ENCODE results near the gene ANKDD1B. TPM values are rescaled to one million over a fixed set of nuclear protein-coding genes. Genes with fewer than 3 reads are reported as not detected.
A peak's percentile ranks its signal among the peaks of the same experiment; 100 is the strongest.
"Not testable (repeated sequence)": the region's sequence is repeated elsewhere in the genome, so short reads cannot be mapped to it uniquely, and the experiment has no call there.

The ANKDD1B gene
- total and polyA plus RNA-seq, 2 donors: 0.33 to 1.6 TPM

DNA sequence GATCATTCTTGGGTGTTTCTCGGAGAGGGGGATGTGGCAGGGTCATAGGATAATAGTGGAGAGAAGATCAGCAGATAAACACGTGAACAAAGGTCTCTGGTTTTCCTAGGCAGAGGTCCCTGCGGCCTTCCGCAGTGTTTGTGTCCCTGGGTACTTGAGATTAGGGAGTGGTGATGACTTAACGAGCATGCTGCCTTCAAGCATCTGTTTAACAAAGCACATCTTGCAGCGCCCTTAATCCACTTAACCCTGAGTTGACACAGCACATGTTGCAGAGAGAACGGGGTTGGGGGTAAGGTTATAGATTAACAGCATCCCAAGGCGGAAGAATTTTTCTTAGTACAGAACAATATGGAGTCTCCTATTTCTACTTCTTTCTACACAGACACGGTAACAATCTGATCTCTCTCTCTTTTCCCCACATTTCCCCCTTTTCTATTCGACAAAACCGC is 368 bp upstream of the ANKDD1B start:
- WGBS: 54% methylated on average over 11 of the region's 11 CpGs
- DNase-seq (ENCODE audit: low read depth in 6 of 9, low spot score in 9 of 9): not testable (repeated sequence)
- H3K27me3 ChIP-seq (ENCODE audit: control insufficient read depth in 2 of 2, insufficient read depth in 1 of 2, low read length in 1 of 2): peaks cover 0 to 13% of the 10 kb centered on the region in 2 donors

DNA sequence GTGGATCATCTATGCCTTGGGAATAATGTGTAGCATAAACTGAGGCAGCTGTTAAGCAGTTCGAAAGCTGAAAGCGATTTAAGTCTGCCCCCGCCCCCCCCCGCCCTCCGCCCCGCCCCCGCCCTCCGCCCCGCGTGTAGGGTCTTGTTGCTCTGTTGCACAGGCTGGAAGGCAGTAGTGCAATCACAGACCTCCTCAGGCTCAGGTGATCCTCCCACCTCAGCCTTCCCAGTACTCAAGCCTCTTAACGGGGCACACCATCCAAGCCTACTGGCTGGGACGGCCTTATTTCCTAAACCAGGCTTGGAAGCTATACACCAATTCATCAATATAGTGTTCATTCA is 945 bp downstream of the ANKDD1B start:
- no peak for DNase-seq (ENCODE audit: low read depth in 6 of 9, low spot score in 9 of 9)
- peaks cover 5 to 8% of the 10 kb centered on the region in 2 donors for H3K4me1 ChIP-seq (ENCODE audit: control insufficient read depth in 2 of 2, insufficient read depth in 2 of 2, low read length in 2 of 2)
- peaks cover 0 to 13% of the 10 kb centered on the region in 2 donors for H3K27me3 ChIP-seq (ENCODE audit: control insufficient read depth in 2 of 2, insufficient read depth in 1 of 2, low read length in 1 of 2)
- no peaks in the 10 kb centered on the region for H3K36me3 ChIP-seq (ENCODE audit: control insufficient read depth in 2 of 2, insufficient read depth in 2 of 2, low read length in 1 of 2)
- H3K9me3 ChIP-seq (ENCODE audit: control insufficient read depth in 2 of 2, insufficient read depth in 1 of 2, low read length in 1 of 2): no peaks in the 10 kb centered on the region
- H3K27ac ChIP-seq (ENCODE audit: low read depth in 1 of 2, low read length in 1 of 2): no peak overlapping the region
- WGBS: 65% methylated on average over 12 of the region's 12 CpGs
- peak overlapping the region in 1 of 2 donors; percentile 39 for H3K4me3 ChIP-seq (ENCODE audit: low read length in 2 of 2)

More for the DNA sequence above, 368 bp upstream of the ANKDD1B start:
- not testable (repeated sequence) for H3K4me1 ChIP-seq (ENCODE audit: control insufficient read depth in 2 of 2, insufficient read depth in 2 of 2, low read length in 2 of 2); H3K36me3 ChIP-seq (ENCODE audit: control insufficient read depth in 2 of 2, insufficient read depth in 2 of 2, low read length in 1 of 2); H3K27ac ChIP-seq (ENCODE audit: low read depth in 1 of 2, low read length in 1 of 2); H3K9me3 ChIP-seq (ENCODE audit: control insufficient read depth in 2 of 2, insufficient read depth in 1 of 2, low read length in 1 of 2)
- H3K4me3 ChIP-seq (ENCODE audit: low read length in 2 of 2): peak overlapping the region in 1 of 2 donors; percentile 39

DNA sequence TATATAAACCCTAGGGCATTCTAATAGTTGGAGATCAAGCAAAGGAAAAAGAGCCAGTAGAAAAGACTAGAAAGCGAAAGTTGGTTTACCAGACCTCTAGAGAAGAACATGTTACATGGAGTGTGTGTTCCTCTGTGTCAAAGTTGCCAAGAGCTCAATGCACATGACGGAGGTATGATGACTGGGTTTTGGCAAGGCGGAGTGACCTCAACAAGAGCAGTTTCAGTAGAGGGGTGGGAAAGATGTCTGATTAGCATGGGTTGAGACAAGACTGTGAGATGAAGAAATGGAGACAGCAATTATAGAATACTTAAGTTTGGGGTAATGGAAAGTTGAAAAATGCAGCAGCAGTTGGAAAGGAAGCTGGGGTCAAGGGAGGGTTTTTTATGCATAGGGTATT is 1.6 kb downstream of the ANKDD1B start:
- no peak for DNase-seq (ENCODE audit: low read depth in 6 of 9, low spot score in 9 of 9)
- peaks cover 5 to 8% of the 10 kb centered on the region in 2 donors for H3K4me1 ChIP-seq (ENCODE audit: control insufficient read depth in 2 of 2, insufficient read depth in 2 of 2, low read length in 2 of 2)
- 98% methylated on average over 3 of the region's 3 CpGs for WGBS

DNA sequence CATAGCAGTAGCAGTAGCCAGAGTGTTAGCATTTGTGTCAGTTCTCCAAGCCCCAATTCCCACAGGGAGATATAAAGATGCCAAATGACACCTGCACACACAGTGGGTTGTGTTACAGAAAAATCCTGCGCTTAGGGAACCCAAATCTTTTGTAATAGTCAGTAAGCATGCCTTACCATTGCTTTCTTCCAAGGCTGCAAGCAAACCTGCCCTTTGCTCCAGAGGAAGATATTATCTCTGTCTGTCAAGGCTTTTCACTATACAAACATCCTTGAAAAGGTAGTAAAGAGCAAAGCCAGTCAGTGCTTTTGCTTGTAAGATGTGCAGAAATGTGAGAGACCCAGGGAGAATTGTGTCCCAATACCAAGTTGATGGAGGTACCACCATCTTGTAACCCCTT is 2.9 kb downstream of the ANKDD1B start:
- no peak overlapping the region for H3K4me3 ChIP-seq (ENCODE audit: low read length in 2 of 2)

More for the DNA sequence above, 1.6 kb downstream of the ANKDD1B start:
- H3K27me3 ChIP-seq (ENCODE audit: control insufficient read depth in 2 of 2, insufficient read depth in 1 of 2, low read length in 1 of 2): peaks cover 0 to 13% of the 10 kb centered on the region in 2 donors
- no peaks in the 10 kb centered on the region for H3K9me3 ChIP-seq (ENCODE audit: control insufficient read depth in 2 of 2, insufficient read depth in 1 of 2, low read length in 1 of 2)
- H3K27ac ChIP-seq (ENCODE audit: low read depth in 1 of 2, low read length in 1 of 2): no peak overlapping the region
- H3K36me3 ChIP-seq (ENCODE audit: control insufficient read depth in 2 of 2, insufficient read depth in 2 of 2, low read length in 1 of 2): no peaks in the 10 kb centered on the region
- H3K4me3 ChIP-seq (ENCODE audit: low read length in 2 of 2): no peak overlapping the region

DNA sequence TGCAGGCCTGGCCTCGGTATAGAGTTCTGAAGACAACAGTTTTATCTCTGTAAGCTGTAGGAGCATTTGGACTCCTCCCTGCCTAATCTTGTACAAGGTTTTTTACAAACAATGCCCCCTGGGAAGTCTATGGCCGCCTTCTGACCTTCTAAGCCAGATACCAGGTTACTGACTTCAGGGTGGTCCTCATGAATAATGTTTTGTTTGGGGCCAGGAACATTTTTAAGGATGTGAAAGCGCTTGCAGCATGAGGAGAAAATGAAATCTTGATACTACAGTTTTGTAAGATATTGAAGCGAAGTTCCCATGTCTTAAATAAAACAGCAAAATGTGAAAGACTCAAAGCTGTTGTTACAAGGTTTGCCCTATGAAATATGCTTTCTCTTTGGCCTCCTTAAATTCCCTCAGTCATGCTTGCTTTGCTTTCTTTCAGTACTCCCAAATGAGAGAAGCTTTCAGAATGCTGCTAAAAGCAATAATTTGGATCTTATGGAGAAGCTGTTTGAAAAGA is 5.2 kb downstream of the ANKDD1B start:
- no peaks in the 10 kb centered on the region for H3K9me3 ChIP-seq (ENCODE audit: control insufficient read depth in 2 of 2, insufficient read depth in 1 of 2, low read length in 1 of 2)
- no peak for DNase-seq (ENCODE audit: low read depth in 6 of 9, low spot score in 9 of 9)
- no peaks in the 10 kb centered on the region for H3K36me3 ChIP-seq (ENCODE audit: control insufficient read depth in 2 of 2, insufficient read depth in 2 of 2, low read length in 1 of 2)
- H3K27ac ChIP-seq (ENCODE audit: low read depth in 1 of 2, low read length in 1 of 2): peak overlapping the region; percentile 2 to 61
- H3K27me3 ChIP-seq (ENCODE audit: control insufficient read depth in 2 of 2, insufficient read depth in 1 of 2, low read length in 1 of 2): peaks cover 0 to 9% of the 10 kb centered on the region in 2 donors
- WGBS: 91% methylated on average over 4 of the region's 4 CpGs
- peaks cover 4 to 5% of the 10 kb centered on the region in 2 donors for H3K4me1 ChIP-seq (ENCODE audit: control insufficient read depth in 2 of 2, insufficient read depth in 2 of 2, low read length in 2 of 2)
- no peak overlapping the region for H3K4me3 ChIP-seq (ENCODE audit: low read length in 2 of 2)

More for the DNA sequence above, 2.9 kb downstream of the ANKDD1B start:
- H3K9me3 ChIP-seq (ENCODE audit: control insufficient read depth in 2 of 2, insufficient read depth in 1 of 2, low read length in 1 of 2): no peaks in the 10 kb centered on the region
- no peak for DNase-seq (ENCODE audit: low read depth in 6 of 9, low spot score in 9 of 9)
- H3K4me1 ChIP-seq (ENCODE audit: control insufficient read depth in 2 of 2, insufficient read depth in 2 of 2, low read length in 2 of 2): peaks cover 5 to 8% of the 10 kb centered on the region in 2 donors
- peaks cover 0 to 13% of the 10 kb centered on the region in 2 donors for H3K27me3 ChIP-seq (ENCODE audit: control insufficient read depth in 2 of 2, insufficient read depth in 1 of 2, low read length in 1 of 2)
- 97% methylated on average over 1 of the region's 1 CpG for WGBS
- H3K27ac ChIP-seq (ENCODE audit: low read depth in 1 of 2, low read length in 1 of 2): no peak overlapping the region
- no peaks in the 10 kb centered on the region for H3K36me3 ChIP-seq (ENCODE audit: control insufficient read depth in 2 of 2, insufficient read depth in 2 of 2, low read length in 1 of 2)

DNA sequence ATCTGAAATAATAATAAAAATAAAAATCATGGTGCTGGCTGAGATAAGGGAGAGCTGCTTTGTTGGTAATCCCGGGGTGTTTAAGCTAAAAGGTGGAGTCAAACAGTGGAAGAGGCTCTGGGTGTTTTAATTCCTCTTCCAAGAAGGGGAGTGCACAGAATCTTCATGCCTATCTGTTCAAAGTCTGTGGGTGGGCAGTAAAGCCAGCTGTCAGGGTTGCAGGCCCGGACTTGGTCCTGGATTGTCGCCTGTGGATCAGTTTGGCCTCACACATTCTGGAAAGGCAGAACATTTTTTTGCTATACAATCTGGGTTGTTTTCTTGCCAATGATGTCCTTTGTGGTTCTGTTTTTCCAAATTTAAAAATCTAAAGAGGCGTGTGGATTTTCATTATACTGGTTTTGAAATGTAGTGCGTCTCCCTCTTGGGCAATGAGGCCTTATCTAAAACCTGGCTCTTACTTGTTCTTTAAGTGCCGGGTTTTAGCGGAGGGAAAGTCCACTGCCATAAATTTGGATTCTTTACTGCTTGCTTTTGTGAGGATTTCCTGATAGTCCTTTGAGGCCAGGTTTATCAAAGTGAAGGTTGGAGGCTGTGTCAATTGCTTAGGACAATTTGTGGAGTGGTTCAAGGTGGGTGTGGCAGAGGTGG is 5.8 kb downstream of the ANKDD1B start:
- peak in 1 of 9 donors; percentile 12 for DNase-seq (ENCODE audit: low read depth in 6 of 9, low spot score in 9 of 9)
- peak overlapping the region in 1 of 2 donors; percentile 32 for H3K27ac ChIP-seq (ENCODE audit: low read depth in 1 of 2, low read length in 1 of 2)

DNA sequence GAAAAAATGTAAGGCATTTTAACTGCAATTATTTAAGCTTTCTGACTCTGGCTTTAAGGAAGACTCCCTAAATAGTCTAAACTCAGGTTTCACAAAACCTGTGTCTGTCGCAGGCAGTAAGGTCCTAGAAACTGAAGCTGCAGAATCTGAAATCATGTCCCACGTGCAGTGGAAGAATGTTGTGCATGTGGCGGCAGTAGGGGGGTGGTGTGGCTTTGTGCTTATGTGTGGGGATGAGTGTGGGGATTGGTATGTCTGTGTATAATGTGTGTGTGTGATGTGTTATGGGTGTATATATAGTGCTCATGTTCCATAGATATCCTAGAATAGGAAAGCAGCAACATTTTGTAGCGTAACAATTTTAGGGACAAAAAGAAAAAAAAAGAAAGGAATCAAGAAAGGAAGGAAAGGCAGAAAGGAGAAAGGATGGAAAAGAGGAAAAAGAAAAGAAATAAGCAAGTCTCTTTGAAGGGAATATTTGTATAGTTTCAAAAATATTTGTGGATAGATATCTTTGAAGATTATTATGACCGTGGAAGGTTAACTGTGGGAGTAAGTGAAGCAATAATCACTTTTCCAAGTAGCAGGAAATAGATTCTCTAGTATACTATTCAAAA is 6.6 kb downstream of the ANKDD1B start:
- H3K9me3 ChIP-seq (ENCODE audit: control insufficient read depth in 2 of 2, insufficient read depth in 1 of 2, low read length in 1 of 2): no peaks in the 10 kb centered on the region
- 97% methylated on average over 5 of the region's 5 CpGs for WGBS
- no peaks in the 10 kb centered on the region for H3K27me3 ChIP-seq (ENCODE audit: control insufficient read depth in 2 of 2, insufficient read depth in 1 of 2, low read length in 1 of 2)
- no peaks in the 10 kb centered on the region for H3K4me1 ChIP-seq (ENCODE audit: control insufficient read depth in 2 of 2, insufficient read depth in 2 of 2, low read length in 2 of 2)
- H3K27ac ChIP-seq (ENCODE audit: low read depth in 1 of 2, low read length in 1 of 2): peak overlapping the region in 1 of 2 donors; percentile 32
- no peaks in the 10 kb centered on the region for H3K36me3 ChIP-seq (ENCODE audit: control insufficient read depth in 2 of 2, insufficient read depth in 2 of 2, low read length in 1 of 2)
- no peak overlapping the region for H3K4me3 ChIP-seq (ENCODE audit: low read length in 2 of 2)
- DNase-seq (ENCODE audit: low read depth in 6 of 9, low spot score in 9 of 9): no peak

More for the DNA sequence above, 5.8 kb downstream of the ANKDD1B start:
- H3K36me3 ChIP-seq (ENCODE audit: control insufficient read depth in 2 of 2, insufficient read depth in 2 of 2, low read length in 1 of 2): no peaks in the 10 kb centered on the region
- H3K27me3 ChIP-seq (ENCODE audit: control insufficient read depth in 2 of 2, insufficient read depth in 1 of 2, low read length in 1 of 2): peaks cover 0 to 3% of the 10 kb centered on the region in 2 donors
- H3K4me1 ChIP-seq (ENCODE audit: control insufficient read depth in 2 of 2, insufficient read depth in 2 of 2, low read length in 2 of 2): no peaks in the 10 kb centered on the region
- H3K9me3 ChIP-seq (ENCODE audit: control insufficient read depth in 2 of 2, insufficient read depth in 1 of 2, low read length in 1 of 2): no peaks in the 10 kb centered on the region
- WGBS: 93% methylated on average over 7 of the region's 7 CpGs
- H3K4me3 ChIP-seq (ENCODE audit: low read length in 2 of 2): no peak overlapping the region

DNA sequence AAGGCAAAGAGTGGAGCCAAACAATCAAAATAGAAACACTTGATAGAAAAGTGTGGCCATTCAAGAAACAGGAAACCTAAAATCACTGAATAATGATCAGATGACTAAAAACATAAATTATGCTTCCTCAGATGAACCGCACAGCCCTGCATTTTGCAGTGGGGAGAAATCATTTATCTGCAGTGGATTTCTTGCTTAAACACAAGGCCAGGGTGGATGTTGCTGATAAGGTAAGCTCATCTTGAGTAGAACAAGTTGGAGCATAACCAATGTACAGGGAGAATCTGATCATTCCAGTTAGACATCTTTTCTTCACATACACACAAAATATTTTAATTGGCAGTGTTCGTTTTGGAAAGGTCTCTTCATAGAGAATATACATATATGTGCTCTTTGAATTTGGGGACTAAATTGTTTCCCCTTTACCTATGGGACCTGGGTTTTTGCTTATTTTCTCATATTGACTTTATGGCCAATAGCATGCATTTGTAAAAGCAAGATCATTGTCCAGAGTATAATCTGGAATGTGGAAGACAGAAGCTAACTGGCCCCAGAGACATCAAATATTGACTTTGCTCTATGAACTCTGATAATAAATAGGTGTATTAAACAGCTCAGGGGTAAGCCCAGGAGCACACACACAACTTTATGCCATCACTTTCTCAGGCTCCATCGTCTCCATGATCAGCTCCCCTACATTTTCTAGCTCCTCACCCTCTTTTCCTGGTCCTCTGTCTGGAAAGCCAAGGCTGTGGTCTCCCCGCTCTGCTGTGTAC is 9.1 kb downstream of the ANKDD1B start:
- Histone ChIP-seq H3K27ac (ENCODE audit: low read depth in 1 of 2, low read length in 1 of 2) (no peak overlapping the region), H3K9me3 (ENCODE audit: control insufficient read depth in 2 of 2, insufficient read depth in 1 of 2, low read length in 1 of 2) (no peaks in the 10 kb centered on the region), H3K4me1 (ENCODE audit: control insufficient read depth in 2 of 2, insufficient read depth in 2 of 2, low read length in 2 of 2) (no peaks in the 10 kb centered on the region), H3K36me3 (ENCODE audit: control insufficient read depth in 2 of 2, insufficient read depth in 2 of 2, low read length in 1 of 2) (no peaks in the 10 kb centered on the region), H3K27me3 (ENCODE audit: control insufficient read depth in 2 of 2, insufficient read depth in 1 of 2, low read length in 1 of 2) (no peaks in the 10 kb centered on the region), H3K4me3 (ENCODE audit: low read length in 2 of 2) (no peak overlapping the region)
- no peak for DNase-seq (ENCODE audit: low read depth in 6 of 9, low spot score in 9 of 9)
- 66% methylated on average over 4 of the region's 4 CpGs for WGBS

DNA sequence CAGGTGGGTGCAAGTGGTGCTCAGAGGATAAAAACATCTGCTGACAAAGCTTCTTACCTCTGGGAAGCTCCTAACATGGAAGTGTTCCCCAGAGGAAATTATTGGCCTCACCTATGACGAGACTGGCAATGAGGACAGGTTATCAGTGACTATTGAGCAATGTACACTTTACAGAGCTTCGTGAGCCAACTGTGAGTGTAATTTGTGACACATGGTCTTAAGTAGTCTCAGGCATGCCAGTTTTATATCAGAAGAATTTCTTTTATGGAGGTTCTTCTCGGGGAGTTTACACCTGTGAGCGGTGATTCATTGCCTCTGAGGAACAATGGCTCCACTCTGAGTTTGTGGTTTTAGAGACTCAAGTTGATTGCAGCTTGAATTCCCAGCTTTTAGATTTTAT is 11.3 kb downstream of the ANKDD1B start:
- WGBS: 90% methylated on average over 4 of the region's 4 CpGs
- Histone ChIP-seq H3K4me1 (ENCODE audit: control insufficient read depth in 2 of 2, insufficient read depth in 2 of 2, low read length in 2 of 2) (no peaks in the 10 kb centered on the region), H3K4me3 (ENCODE audit: low read length in 2 of 2) (no peak overlapping the region), H3K9me3 (ENCODE audit: control insufficient read depth in 2 of 2, insufficient read depth in 1 of 2, low read length in 1 of 2) (no peaks in the 10 kb centered on the region), H3K27ac (ENCODE audit: low read depth in 1 of 2, low read length in 1 of 2) (no peak overlapping the region), H3K36me3 (ENCODE audit: control insufficient read depth in 2 of 2, insufficient read depth in 2 of 2, low read length in 1 of 2) (no peaks in the 10 kb centered on the region), H3K27me3 (ENCODE audit: control insufficient read depth in 2 of 2, insufficient read depth in 1 of 2, low read length in 1 of 2) (no peaks in the 10 kb centered on the region)
- DNase-seq (ENCODE audit: low read depth in 6 of 9, low spot score in 9 of 9): no peak

All from thymus (tissue), 11 donors.